OCI-LY3 (cell line): Measurements from ENCODE around the gene ERVFRD-1.
A peak's percentile ranks its signal among the peaks of the same experiment; 100 is the strongest.
"Not testable (repeated sequence)": the region's sequence is repeated elsewhere in the genome, so short reads cannot be mapped to it uniquely, and the experiment has no call there.

ENCODE experiments used
- H2AFZ ChIP-seq: fragments of 200-600, 300-600 bp; shearing (Covaris generic); 2 replicates; pipeline ENCODE4 v1.6.0; 2014; ENCODE audit warnings: antibody characterized with exemption, low read depth, low read length
- H3K27ac ChIP-seq: fragments of 200-600, 300-600 bp; sonication (generic); 2 replicates; pipeline ENCODE4 v1.5.1; 2014; ENCODE audit warnings: mild to moderate bottlenecking, low read length, moderate library complexity, mixed read lengths
- H3K27me3 ChIP-seq: fragments of 200-600, 300-600 bp; sonication (generic); 2 replicates; pipeline ENCODE4 v1.6.1; 2014; ENCODE audit warnings: low read depth, low read length, mixed read lengths
- H3K36me3 ChIP-seq: fragments of 200-600, 300-600 bp; sonication (generic); replicated peaks from 2 replicates; pipeline ENCODE3; 2014; ENCODE audit warnings: low read depth, low read length, mixed read lengths
- H3K4me1 ChIP-seq: fragments of 300-600, 200-600 bp; sonication (generic); 2 replicates; pipeline ENCODE4 v1.6.1; 2014; ENCODE audit warnings: low read length, mixed read lengths
- H3K4me2 ChIP-seq: fragments of 200-600, 300-600 bp; sonication (generic); 2 replicates; pipeline ENCODE4 v1.6.1; 2014; ENCODE audit warnings: low read length, mixed read lengths
- H3K4me3 ChIP-seq: fragments of 300-600, 200-600 bp; sonication (generic); 2 replicates; pipeline ENCODE4 v1.5.1; 2014; ENCODE audit warnings: antibody characterized with exemption, mild to moderate bottlenecking, low read length, moderate library complexity
- H3K79me2 ChIP-seq: fragments of 300-600, 200-600 bp; shearing (Covaris generic); 2 replicates; pipeline ENCODE4 v1.6.1; 2014; ENCODE audit warnings: mild to moderate bottlenecking, low read length, mixed read lengths
- H3K9ac ChIP-seq: fragments of 300-600, 200-600 bp; shearing (Covaris generic); 2 replicates; pipeline ENCODE4 v1.6.0; 2014; ENCODE audit warnings: mild to moderate bottlenecking, low read length, moderate library complexity
- H3K9me3 ChIP-seq: fragments of 200-600, 300-600 bp; shearing (Covaris generic); 2 replicates; pipeline ENCODE4 v1.6.1; 2014; ENCODE audit warnings: low read length, mixed read lengths; ENCODE audit not compliant: insufficient read depth
- H4K20me1 ChIP-seq: fragments of 200-600, 300-600 bp; sonication (generic); 2 replicates; pipeline ENCODE4 v1.6.1; 2016; ENCODE audit warnings: low read length, mixed read lengths; ENCODE audit not compliant: insufficient read depth
- EZH2phosphoT487 ChIP-seq: fragments of 200-600 bp; shearing (Covaris generic); IDR thresholded peaks from 2 replicates; pipeline ENCODE4 v1.6.1; 2018; ENCODE audit warnings: antibody characterized with exemption, mixed run types, low read depth
- TF ChIP-seq, protein P1 (sequence below): fragments of 200-600, 300-600 bp; sonication (generic); IDR thresholded peaks from 2 replicates; pipeline ENCODE4 v1.5.1; 2014; ENCODE audit warnings: antibody characterized with exemption, low read length, low read depth

Gene ERVFRD-1

DNA sequence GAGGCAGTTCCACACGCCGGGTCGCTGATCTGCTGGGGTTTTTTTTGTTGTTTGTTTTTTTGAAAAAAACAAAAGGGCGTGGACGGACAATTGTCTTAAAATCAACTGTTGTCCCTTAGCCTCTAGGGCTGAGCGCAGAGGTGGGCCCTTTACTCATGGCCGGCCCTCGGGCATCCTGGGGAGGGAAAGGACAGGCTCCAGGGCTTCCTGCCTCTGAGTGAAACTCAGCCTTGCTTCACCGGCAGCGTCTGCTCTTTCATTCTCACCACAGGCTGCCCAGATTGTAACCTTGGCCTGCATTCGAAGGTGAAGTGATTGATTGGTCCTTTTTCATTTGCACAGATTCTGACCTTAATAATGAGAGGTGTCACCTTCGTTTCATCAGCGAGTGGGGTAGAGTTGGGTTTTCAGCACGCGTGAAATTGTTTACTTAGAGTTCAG lies 17.1 kb downstream of the ERVFRD-1 start:
- Histone ChIP-seq H3K27ac (peak overlapping the region; percentile 82), H3K4me1 (peaks cover 9% of the 10 kb centered on the region), H3K36me3 (no peaks in the 10 kb centered on the region), H2AFZ (peak overlapping the region; percentile 63; the same call in 1 of the 2 replicates), H3K9ac (peak overlapping the region; percentile 93), H4K20me1 (no peaks in the 10 kb centered on the region), H3K4me2 (peak overlapping the region; percentile 94), H3K27me3 (no peaks in the 10 kb centered on the region), H3K79me2 (peaks cover 53% of the 10 kb centered on the region), H3K9me3 (no peaks in the 10 kb centered on the region), H3K4me3 (peak overlapping the region; percentile 93)
- TF ChIP-seq, protein P1, sequence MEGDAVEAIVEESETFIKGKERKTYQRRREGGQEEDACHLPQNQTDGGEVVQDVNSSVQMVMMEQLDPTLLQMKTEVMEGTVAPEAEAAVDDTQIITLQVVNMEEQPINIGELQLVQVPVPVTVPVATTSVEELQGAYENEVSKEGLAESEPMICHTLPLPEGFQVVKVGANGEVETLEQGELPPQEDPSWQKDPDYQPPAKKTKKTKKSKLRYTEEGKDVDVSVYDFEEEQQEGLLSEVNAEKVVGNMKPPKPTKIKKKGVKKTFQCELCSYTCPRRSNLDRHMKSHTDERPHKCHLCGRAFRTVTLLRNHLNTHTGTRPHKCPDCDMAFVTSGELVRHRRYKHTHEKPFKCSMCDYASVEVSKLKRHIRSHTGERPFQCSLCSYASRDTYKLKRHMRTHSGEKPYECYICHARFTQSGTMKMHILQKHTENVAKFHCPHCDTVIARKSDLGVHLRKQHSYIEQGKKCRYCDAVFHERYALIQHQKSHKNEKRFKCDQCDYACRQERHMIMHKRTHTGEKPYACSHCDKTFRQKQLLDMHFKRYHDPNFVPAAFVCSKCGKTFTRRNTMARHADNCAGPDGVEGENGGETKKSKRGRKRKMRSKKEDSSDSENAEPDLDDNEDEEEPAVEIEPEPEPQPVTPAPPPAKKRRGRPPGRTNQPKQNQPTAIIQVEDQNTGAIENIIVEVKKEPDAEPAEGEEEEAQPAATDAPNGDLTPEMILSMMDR = no peak
- TF ChIP-seq EZH2phosphoT487 = no peak

DNA sequence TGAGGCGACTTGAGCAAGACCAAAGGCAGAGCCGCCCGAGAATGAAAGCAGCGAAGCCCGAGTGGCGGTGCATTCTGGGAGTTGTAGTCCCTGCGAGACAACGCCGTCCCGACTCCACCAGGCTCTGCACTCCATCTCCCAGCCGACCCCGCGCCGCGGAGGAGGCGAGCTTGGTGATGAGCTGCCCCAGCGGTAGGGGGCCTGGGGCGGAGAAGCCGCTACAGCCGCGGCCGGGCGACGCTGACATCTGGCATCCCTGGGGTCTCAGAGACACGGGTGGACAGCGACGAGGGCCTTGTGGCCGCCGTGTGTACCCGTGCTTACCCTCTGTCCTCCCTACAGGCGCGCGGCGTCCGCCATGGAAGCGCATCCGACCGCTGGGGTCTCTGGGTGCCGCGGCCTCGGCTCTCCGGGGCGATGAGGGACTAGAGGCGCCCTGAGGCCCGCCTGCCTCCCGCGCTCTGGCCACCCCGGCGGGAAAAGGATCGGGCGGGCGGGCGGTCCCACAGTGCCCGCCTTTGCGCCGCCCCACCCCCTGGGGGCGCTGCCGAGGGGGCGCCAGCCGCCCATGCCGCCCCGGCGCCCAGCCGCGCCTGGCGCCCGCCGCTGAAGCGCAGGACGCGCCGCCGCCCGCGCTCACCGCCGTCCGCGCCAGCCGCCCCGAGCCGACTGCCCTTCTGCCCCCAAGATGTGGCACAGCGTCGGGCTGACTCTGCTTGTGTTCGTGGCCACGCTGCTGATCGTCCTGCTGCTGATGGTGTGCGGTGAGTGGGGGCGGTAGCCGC lies 17.7 kb downstream of the ERVFRD-1 start, which contains the start of gene SMIM13:
SMIM13 (plus strand) TSS at position 209 of the 785 bp plus-strand sequence; CDS start at position 689, 480 bp downstream.
- H3K9ac ChIP-seq = peak within 1 kb of the TSS; percentile 93
- H3K27ac ChIP-seq = peak within 1 kb of the TSS; percentile 82
- H3K27me3 ChIP-seq = no peaks in the 10 kb centered on the region
- H3K79me2 ChIP-seq = peaks cover 47% of the 10 kb centered on the region
- no peaks in the 10 kb centered on the region for H4K20me1 ChIP-seq
- peak within 1 kb of the TSS; percentile 91 for H2AFZ ChIP-seq
- no peaks in the 10 kb centered on the region for H3K9me3 ChIP-seq
- peak within 1 kb of the TSS; percentile 93 for H3K4me3 ChIP-seq
- H3K4me1 ChIP-seq = peaks cover 9% of the 10 kb centered on the region
- H3K4me2 ChIP-seq = peak within 1 kb of the TSS; percentile 94
- TF ChIP-seq, protein P1 = peak; percentile 23
- no peak for TF ChIP-seq EZH2phosphoT487
- H3K36me3 ChIP-seq = no peaks in the 10 kb centered on the region

DNA sequence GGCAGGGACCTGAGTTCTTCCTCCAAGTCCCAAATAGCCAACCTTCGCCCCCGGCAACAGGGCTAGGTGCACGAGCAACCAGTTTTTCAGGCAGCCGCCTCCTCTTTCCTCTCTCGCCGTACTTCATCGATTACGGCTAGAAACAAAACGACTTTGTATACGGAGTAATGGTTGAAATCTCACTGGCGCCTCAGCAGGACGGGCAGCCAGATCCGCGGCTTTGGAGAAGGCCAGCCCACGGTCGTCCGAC lies 18.2 kb downstream of the ERVFRD-1 start:
- peak overlapping the region; percentile 91 for H2AFZ ChIP-seq
- H3K4me2 ChIP-seq = peak overlapping the region; percentile 81
- H4K20me1 ChIP-seq = no peaks in the 10 kb centered on the region
- H3K4me3 ChIP-seq = peak overlapping the region; percentile 93
- H3K27me3 ChIP-seq = no peaks in the 10 kb centered on the region
- H3K9ac ChIP-seq = peak overlapping the region; percentile 93
- peak overlapping the region; percentile 82 for H3K27ac ChIP-seq
- H3K4me1 ChIP-seq = peaks cover 9% of the 10 kb centered on the region
- H3K9me3 ChIP-seq = no peaks in the 10 kb centered on the region
- peaks cover 42% of the 10 kb centered on the region for H3K79me2 ChIP-seq
- no peaks in the 10 kb centered on the region for H3K36me3 ChIP-seq
- no peak for TF ChIP-seq EZH2phosphoT487
- TF ChIP-seq, protein P1 = no peak

DNA sequence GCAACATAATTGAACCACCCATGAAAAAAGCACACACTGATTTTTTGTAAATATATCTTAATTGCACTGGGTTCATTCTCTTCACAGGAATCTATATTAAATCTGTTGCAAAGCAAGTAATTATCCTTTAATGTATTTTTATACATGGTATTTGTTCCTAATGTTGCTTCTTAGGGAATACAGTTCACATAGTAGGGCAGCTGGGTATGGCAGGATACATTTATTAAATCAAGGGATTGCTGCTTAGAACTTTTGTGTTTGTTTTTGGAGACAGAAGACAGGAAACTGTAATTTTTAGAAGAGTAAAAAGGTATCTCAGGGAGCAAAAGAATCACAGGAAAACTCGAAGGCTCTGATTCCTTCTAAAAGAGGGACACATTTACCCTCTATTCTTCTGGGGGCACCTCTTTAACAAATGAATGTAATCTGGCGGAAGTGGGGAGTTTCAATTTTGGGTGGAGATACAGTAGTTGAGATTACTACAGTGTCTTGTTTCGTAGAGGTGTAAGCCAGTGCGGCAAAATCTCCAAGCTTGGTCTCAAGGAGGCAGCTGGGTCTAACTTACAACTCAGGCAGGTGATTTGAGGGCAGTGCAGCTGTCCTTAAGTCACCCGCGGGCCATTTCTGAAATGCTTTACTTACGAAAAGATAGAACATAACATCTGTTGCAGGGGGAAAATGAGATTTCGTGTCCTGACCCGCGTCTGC lies 18.7 kb downstream of the ERVFRD-1 start:
- peak overlapping the region; percentile 82 for H3K27ac ChIP-seq
- H3K79me2 ChIP-seq = peaks cover 37% of the 10 kb centered on the region
- no peaks in the 10 kb centered on the region for H3K27me3 ChIP-seq
- TF ChIP-seq, protein P1 = no peak
- no peak for TF ChIP-seq EZH2phosphoT487
- H2AFZ ChIP-seq = peak overlapping the region; percentile 91
- peaks cover 9% of the 10 kb centered on the region for H3K4me1 ChIP-seq
- no peaks in the 10 kb centered on the region for H3K36me3 ChIP-seq
- peak overlapping the region; percentile 93 for H3K9ac ChIP-seq
- no peaks in the 10 kb centered on the region for H3K9me3 ChIP-seq
- no peaks in the 10 kb centered on the region for H4K20me1 ChIP-seq
- peak overlapping the region; percentile 81 for H3K4me2 ChIP-seq
- H3K4me3 ChIP-seq = peak overlapping the region; percentile 93

DNA sequence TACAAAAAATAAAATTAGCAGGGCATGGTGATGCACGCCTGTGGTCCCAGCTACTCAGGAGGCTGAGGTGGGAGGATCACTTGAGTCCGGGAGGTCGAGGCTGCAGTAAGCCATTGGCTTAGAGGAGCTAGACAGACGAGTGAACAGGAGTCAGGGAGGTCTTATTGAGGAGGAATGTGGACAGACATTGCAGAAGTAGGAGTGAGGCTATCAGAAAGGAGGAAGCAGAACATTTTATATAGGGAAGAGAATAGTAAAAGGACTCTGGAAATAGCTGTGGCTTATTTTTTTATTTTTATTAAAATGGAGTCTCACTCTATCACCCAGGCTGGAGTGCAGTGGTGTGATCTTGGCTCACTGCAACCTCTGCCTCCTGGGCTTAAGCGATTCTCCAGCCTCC lies 20.4 kb downstream of the ERVFRD-1 start:
- not testable (repeated sequence) for H4K20me1 ChIP-seq, H3K4me2 ChIP-seq, H2AFZ ChIP-seq, H3K27me3 ChIP-seq, H3K36me3 ChIP-seq, H3K9me3 ChIP-seq, H3K4me3 ChIP-seq, H3K27ac ChIP-seq, H3K9ac ChIP-seq, H3K4me1 ChIP-seq
- peaks cover 21% of the 10 kb centered on the region for H3K79me2 ChIP-seq
